Astrocyte of the spinal cord (primary cell): Measurements from ENCODE around the gene ROR2.

Experiments
- DNase-seq: peaks from one replicate; pipeline ENCODE4 v3.0.0; 2011; ENCODE audit warnings: low read depth, low spot score
- H3K4me3 ChIP-seq: 2 replicates; pipeline ENCODE4 v1.5.1; 2011; ENCODE audit warnings: low read depth, mild to moderate bottlenecking, low read length, moderate library complexity
- in situ Hi-C: cut with HindIII; loops from 2 replicates; pipeline ENCODE4 v1.10.0; 2017; ENCODE audit warnings: low sequenced_read_pairs
- TF ChIP-seq, protein P1 (sequence below): IDR thresholded peaks from 2 replicates; pipeline ENCODE4 v1.5.1; 2012; ENCODE audit warnings: low read depth, mild to moderate bottlenecking, low read length, inconsistent platforms

Gene ROR2

DNA sequence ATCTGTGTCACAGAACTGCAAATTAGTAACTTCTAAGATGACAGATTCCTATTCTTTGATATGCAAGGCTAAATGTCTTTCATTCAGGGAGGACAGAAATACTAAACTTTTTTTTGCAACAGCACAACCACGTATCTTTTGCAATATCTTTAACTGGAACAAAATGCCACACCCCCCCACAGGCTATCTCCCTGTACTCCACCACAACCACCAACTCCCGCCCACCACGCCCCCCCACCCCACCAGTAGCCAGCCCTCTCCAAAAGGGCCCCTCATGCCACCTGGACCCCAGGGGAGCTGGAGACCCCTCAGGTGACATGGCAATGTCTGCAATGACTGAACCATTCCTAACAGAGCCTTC lies 131.8 kb downstream of the ROR2 start:
- no peak for DNase-seq
- in situ Hi-C loops, result no loop called here
- TF ChIP-seq, protein P1, sequence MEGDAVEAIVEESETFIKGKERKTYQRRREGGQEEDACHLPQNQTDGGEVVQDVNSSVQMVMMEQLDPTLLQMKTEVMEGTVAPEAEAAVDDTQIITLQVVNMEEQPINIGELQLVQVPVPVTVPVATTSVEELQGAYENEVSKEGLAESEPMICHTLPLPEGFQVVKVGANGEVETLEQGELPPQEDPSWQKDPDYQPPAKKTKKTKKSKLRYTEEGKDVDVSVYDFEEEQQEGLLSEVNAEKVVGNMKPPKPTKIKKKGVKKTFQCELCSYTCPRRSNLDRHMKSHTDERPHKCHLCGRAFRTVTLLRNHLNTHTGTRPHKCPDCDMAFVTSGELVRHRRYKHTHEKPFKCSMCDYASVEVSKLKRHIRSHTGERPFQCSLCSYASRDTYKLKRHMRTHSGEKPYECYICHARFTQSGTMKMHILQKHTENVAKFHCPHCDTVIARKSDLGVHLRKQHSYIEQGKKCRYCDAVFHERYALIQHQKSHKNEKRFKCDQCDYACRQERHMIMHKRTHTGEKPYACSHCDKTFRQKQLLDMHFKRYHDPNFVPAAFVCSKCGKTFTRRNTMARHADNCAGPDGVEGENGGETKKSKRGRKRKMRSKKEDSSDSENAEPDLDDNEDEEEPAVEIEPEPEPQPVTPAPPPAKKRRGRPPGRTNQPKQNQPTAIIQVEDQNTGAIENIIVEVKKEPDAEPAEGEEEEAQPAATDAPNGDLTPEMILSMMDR, result no peak
- H3K4me3 ChIP-seq, result no peak overlapping the region

DNA sequence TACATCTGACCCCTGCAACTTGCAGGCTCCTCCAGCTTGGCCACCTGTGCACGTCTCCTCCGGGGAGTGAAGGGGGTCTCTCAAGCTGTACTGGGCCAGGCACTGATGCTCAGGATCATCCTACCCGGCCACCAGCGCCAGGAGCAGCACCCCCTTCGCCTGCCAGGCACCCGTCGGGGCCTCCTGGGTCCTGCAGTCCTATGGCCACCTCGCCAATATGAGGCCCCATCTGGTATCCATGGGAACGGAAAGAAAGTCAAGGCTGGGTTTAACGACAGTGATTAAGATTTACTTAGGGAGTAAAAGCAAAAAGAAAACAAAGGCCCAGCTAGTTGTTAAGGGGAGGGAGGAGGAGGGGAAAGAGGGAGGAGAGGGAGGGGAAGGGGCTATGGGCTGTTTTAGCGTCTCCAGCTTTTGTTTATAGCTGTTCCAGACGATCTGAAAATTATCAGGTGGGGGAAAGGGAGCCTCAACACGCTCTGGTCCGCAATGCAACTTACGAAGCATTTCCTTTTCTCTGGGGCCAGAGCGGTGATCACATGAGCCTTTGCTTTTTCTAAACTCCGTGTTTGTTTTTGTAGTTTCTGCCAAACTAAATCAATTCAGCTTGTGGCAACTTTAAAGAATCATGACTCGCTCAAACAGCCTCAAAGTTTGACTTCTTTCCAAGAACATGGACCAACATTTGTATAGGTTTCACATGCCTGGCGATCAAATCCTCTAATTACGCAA lies 132.4 kb downstream of the ROR2 start:
- H3K4me3 ChIP-seq, result peak overlapping the region; percentile 5
- TF ChIP-seq, protein P1, result no peak
- in situ Hi-C loops, result no loop called here
- DNase-seq, result peak; percentile 73

DNA sequence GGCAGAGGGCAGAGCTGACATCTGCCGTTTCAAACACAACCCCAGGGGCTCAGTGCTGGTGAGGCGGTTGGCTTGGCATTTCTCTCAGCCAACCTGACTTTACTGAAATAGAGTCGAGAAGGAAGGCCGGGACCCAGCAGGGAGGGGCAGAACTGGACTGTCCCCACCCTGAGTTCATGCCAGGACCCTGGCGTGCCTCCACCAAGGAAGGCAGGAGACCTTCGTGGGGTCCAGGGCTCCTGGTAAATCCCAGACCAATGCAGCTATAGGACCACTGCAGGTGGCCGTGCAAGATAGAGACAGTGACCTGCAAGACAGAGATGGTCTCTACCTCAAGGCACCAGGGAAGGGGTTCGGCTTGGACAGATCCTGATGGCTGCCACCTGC lies 132.9 kb downstream of the ROR2 start:
- TF ChIP-seq, protein P1, result no peak
- in situ Hi-C loops, result no loop called here
- no peak overlapping the region for H3K4me3 ChIP-seq
- no peak for DNase-seq

DNA sequence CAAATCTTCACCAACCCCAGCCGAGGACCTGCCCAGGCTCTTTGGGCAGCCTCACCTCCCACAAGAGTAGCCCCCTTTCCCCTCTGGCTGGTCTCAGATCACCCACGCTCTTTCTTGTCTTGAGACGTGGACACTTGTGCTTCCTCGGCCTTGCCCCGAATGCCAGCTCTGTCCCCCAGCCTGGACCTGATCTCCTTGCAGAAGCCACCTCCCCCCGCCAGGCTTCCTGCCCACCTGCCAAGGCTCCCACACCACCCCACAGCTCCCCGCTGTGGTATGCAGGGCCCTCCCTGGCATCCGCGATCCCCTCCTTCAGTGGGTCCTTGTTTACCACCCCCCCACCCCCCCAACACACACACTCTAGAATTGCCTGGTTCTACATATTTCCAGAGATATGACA lies 133.7 kb downstream of the ROR2 start:
- TF ChIP-seq, protein P1, result no peak
- no peak for DNase-seq
- in situ Hi-C loops, result no loop called here
- no peak overlapping the region for H3K4me3 ChIP-seq

DNA sequence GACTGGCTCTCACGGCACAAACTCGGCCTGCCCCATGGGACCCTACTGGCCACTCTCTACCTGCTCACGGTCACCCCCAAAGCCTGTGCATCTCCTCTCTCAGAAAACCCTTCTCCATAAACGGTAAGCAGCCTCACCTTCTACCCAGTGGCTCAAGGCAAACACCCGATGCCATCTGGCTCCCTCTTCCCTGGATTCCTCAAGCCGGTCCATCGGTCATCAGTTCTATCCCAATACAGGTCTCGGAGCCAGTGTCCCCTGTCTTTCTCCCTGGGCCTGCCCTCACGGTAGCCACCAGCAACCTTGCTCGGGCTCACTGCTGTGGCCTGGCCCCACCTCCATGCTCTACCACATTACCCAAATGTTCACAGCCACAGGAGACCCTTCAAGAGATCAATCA lies 134.1 kb downstream of the ROR2 start:
- H3K4me3 ChIP-seq, result no peak overlapping the region
- no peak for DNase-seq
- in situ Hi-C loops, result no loop called here
- TF ChIP-seq, protein P1, result no peak

DNA sequence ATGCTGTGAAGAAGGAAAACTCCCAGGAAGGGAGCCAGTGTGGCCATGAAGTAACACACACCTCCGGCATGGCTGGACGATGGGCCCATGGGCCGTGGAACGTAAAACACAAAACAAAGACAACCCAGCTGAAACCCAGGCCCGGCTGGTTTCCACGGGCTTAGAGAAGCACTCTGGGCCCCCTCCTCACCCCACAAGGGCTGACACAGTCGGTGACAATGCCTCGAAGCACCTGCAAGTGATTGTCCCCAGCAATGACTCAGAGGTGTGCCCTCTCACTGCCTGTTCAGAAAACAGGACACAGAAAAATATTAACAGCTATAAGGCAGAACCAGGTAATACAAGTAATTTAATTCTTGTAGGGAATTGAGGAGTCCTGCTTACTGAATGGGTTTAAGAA lies 135.3 kb downstream of the ROR2 start:
- H3K4me3 ChIP-seq, result no peak overlapping the region
- in situ Hi-C loops, result no loop called here
- TF ChIP-seq, protein P1, result no peak
- no peak for DNase-seq
